ENCODE measurements around the gene DPEP2.
A peak's percentile ranks its signal among the peaks of the same experiment; 100 is the strongest.

DNA sequence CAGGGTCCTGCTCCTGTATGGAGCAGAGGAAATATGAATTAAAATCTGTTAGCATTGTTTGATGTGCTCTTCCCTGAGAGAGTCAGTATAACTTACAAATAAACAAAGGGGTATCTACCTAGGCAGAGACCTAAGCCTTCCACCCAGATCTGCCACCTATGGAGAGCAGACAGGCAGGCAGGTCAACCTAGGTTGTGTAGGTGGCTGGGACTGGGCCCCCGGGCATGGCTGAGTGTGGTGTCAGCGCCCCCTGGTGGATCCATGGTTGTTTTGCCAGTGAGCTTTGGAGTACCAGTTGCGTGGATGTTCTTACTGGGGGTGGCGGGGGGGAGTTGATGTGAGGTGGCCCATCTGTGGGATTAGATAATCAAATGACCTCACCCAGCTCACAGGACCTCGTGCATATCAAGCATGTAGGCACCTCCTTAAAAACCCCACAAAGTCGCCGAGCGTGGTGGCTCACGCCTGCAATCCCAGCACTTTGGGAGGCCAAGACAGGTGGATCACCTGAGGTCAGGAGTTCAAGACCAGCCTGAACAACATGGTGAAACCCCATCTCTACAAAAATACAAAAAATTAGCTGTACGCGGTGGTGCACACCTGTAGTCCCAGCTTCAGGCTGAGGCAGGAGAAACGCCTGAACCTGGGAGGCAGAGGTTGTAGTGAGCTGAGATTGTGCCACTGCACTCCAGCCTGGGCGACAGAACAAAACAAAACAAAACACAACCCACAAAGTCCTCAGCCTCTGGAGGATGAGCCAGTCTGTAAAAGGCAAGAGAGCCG is 41.4 kb upstream of the DPEP2 start:
- TF ChIP-seq POLR2AphosphoS5 (IDR thresholded peaks at IDR 0.05; ENCODE audit: low read depth, low read length) (no peak), POLR2A (IDR thresholded peaks at IDR 0.05; ENCODE audit: low read depth, low read length) (no peak), TAF1 (IDR thresholded peaks at IDR 0.05; ENCODE audit: low read depth, low read length) (no peak), POU2F2 (IDR thresholded peaks at IDR 0.05; ENCODE audit: low read depth, low read length) (peak; percentile 48; the same call in 1 of the 2 replicates), SPI1 (IDR thresholded peaks at IDR 0.05; ENCODE audit: low read depth, low read length) (no peak)

Measured in GM12891 (cell line).